Pancreas (tissue), 10 donors: ENCODE data around the gene ACP6. TPM values are rescaled to one million over a fixed set of nuclear protein-coding genes. Genes with fewer than 3 reads are reported as not detected.
A peak's percentile ranks its signal among the peaks of the same experiment; 100 is the strongest.

Source experiments
- ATAC-seq, 4 donors: fragments of 200-7000 bp; cut with Tn5 transposase; one replicate each; pipeline versions ENCODE4 v1.8.0 to v1.9.1; 2020; ENCODE audit warnings: mild to moderate bottlenecking in 4 of 4, moderate library complexity in 4 of 4
- DNase-seq, 6 donors: peaks; one replicate each; pipeline ENCODE4 v3.0.0-alpha.2; 2020
- FAIRE-seq: peaks from 2 replicates; lab custom pipeline; 2012; peaks lifted over from hg19 to GRCh38; lab: Jason Lieb, UNC
- H3K27ac ChIP-seq, 4 donors: fragments of 200-600 bp; sonication (generic); 1 replicate in 3 of 4; 2 replicates in 1 of 4; pipeline versions ENCODE4 v1.5.0 to v1.8.0; 2020
- H3K27me3 ChIP-seq, 4 donors: fragments of 200-600 bp; one replicate each; pipeline ENCODE4 v1.8.0; 2021
- H3K36me3 ChIP-seq, 3 donors: fragments of 200-600 bp; sonication (generic) in 1 of 3; one replicate each; pipeline versions ENCODE4 v1.5.0 to v1.8.0; 2020 to 2021
- H3K4me1 ChIP-seq, 3 donors: fragments of 200-600 bp; one replicate each; pipeline ENCODE4 v1.8.0; 2021
- H3K4me3 ChIP-seq, 4 donors: fragments of 200-600 bp; sonication (generic) in 2 of 4; one replicate each; pipeline versions ENCODE4 v1.5.0 to v1.8.0; 2020 to 2021
- H3K9me3 ChIP-seq, 4 donors: fragments of 200-600 bp; one replicate each; pipeline ENCODE4 v1.8.0; 2021
- WGBS, 2 donors: extraction: QIAGEN DNeasy Blood & Tissue Kit; methylation state at CpG; one replicate each; pipeline ENCODE4 v1.1.7; 2013; 5-methylcytosine and 5-hydroxymethylcytosine counted together
- intact Hi-C, 3 donors: fragments of 100-400 bp; cut with DNase I; formaldehyde crosslinking; loops; one replicate each; pipeline versions ENCODE4 v1.11.1 to v1.14.2; 2022
- polyA plus RNA-seq, 2 donors: library from polyadenylated mRNA; stranded (reverse); fragments of 200-250 nt; gene quantifications; one replicate each; pipeline ENCODE4 v1.2.3, GENCODE V29; 2013
- total RNA-seq, 6 donors: library from RNA; stranded (reverse); fragmentation: NEBNext Ultra II Directional in 4 of 6; extraction: Animal tissue kit (Norgen Biotek cat#: 25700) in 4 of 6; gene quantifications; one replicate each; pipeline versions ENCODE4 v1.2.1 to v1.2.4, GENCODE V29; 2021 to 2023
- TF ChIP-seq, protein P1 (sequence below), 4 donors: fragments of 200-600 bp; sonication (generic) in 3 of 4; IDR thresholded peaks; one replicate each; pipeline versions ENCODE4 v1.5.0 to v1.8.0; 2021; ENCODE audit warnings: antibody characterized with exemption in 4 of 4
- donor health status: healthy with polysubstance abuse.
- donor health status: DM: no; HTN: no; CAD: no; lungs with moderate emphysema.
- donor health status: DM: no; HTN: no; CAD: no.
- donor health status: control.
- donor health status: control.
- donor health status: Bipolar disorder and iron deficiency.
- donor health status: DM: yes; HTN: yes; CAD: no.
- donor health status: DM: no; HTN: no; CAD: no.
- donor health status: DM: no; HTN: no; CAD: no.
- donor health status: DM: yes; HTN: yes; CAD: no.

ACP6 gene
- total and polyA plus RNA-seq, 8 donors = 8.5 to 18.6 (median 10.1) TPM

- Histone ChIP-seq H3K27me3 (no peaks in the 10 kb centered on the region), H3K4me1 (no peaks in the 10 kb centered on the region), H3K36me3 (peaks cover 0 to 34% (median 10%) of the 10 kb centered on the region in 3 donors), H3K27ac (no peak overlapping the region), H3K9me3 (no peaks in the 10 kb centered on the region), H3K4me3 (no peak overlapping the region)
- ATAC-seq (no peak), DNase-seq (no peak), FAIRE-seq (no peak)
- TF ChIP-seq, protein P1, sequence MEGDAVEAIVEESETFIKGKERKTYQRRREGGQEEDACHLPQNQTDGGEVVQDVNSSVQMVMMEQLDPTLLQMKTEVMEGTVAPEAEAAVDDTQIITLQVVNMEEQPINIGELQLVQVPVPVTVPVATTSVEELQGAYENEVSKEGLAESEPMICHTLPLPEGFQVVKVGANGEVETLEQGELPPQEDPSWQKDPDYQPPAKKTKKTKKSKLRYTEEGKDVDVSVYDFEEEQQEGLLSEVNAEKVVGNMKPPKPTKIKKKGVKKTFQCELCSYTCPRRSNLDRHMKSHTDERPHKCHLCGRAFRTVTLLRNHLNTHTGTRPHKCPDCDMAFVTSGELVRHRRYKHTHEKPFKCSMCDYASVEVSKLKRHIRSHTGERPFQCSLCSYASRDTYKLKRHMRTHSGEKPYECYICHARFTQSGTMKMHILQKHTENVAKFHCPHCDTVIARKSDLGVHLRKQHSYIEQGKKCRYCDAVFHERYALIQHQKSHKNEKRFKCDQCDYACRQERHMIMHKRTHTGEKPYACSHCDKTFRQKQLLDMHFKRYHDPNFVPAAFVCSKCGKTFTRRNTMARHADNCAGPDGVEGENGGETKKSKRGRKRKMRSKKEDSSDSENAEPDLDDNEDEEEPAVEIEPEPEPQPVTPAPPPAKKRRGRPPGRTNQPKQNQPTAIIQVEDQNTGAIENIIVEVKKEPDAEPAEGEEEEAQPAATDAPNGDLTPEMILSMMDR (IDR thresholded peaks at IDR 0.05) = no peak
- intact Hi-C loops = no loop called here
Observed at GRCh38 chr1:147613506-147613905, 56.8 kb downstream of the ACP6 start.

GRCh38 chr1:147612366-147612765 is 58.0 kb downstream of the ACP6 start:
- Histone ChIP-seq H3K9me3 (no peaks in the 10 kb centered on the region), H3K36me3 (peaks cover 0 to 25% (median 5%) of the 10 kb centered on the region in 3 donors), H3K27me3 (no peaks in the 10 kb centered on the region), H3K4me1 (no peaks in the 10 kb centered on the region), H3K27ac (no peak overlapping the region), H3K4me3 (no peak overlapping the region)
- DNase-seq = peak in 1 of 6 donors; percentile 5
- TF ChIP-seq, protein P1 (IDR thresholded peaks at IDR 0.05) = no peak
- no peak for FAIRE-seq
- WGBS, 2 donors = 65 to 73% methylated on average over 4 of the region's 4 CpGs
- peak in 3 of 4 donors; percentile 18 to 89 (median 82) for ATAC-seq
- intact Hi-C loops = no loop called here

GRCh38 chr1:147611586-147611985 is 58.7 kb downstream of the ACP6 start:
- ATAC-seq (no peak), DNase-seq (no peak), FAIRE-seq (no peak)
- WGBS, 2 donors = 86 to 87% methylated on average over 8 of the region's 8 CpGs
- no peaks in the 10 kb centered on the region for H3K27me3 ChIP-seq
- H3K9me3 ChIP-seq = no peaks in the 10 kb centered on the region
- intact Hi-C loops = no loop called here
- TF ChIP-seq, protein P1 (IDR thresholded peaks at IDR 0.05) = no peak
- no peak overlapping the region for H3K4me3 ChIP-seq
- no peak overlapping the region for H3K27ac ChIP-seq
- peaks cover 0 to 25% (median 5%) of the 10 kb centered on the region in 3 donors for H3K36me3 ChIP-seq
- H3K4me1 ChIP-seq = no peaks in the 10 kb centered on the region

DNA sequence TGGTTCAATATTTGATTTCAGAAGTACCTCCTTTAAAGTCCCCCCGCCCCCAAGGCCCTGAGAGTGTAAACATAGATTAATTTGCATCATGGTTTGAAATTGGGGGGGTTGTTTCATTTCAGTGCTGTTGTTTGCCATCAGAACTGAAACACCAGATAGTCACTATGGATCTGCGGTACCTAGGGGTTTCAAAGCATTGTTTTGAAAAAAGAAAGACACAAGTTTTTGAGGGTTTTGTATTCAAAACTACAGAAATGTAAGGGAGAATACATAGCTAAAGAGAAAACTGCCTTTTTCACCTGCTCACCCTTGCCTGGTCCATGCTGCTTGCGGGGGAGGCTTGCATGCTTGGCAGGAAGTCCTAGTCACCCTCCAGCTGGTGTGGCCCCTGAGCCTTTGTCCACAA is 59.3 kb downstream of the ACP6 start:
- DNase-seq (no peak), ATAC-seq (no peak), FAIRE-seq (no peak)
- H3K4me1 ChIP-seq = no peaks in the 10 kb centered on the region
- no peaks in the 10 kb centered on the region for H3K27me3 ChIP-seq
- no peak overlapping the region for H3K27ac ChIP-seq
- no peaks in the 10 kb centered on the region for H3K9me3 ChIP-seq
- no peak overlapping the region for H3K4me3 ChIP-seq
- intact Hi-C loops = no loop called here
- TF ChIP-seq, protein P1 (IDR thresholded peaks at IDR 0.05) = no peak
- H3K36me3 ChIP-seq = peaks cover 0 to 25% (median 5%) of the 10 kb centered on the region in 3 donors
- WGBS, 2 donors = 81 to 86% methylated on average over 3 of the region's 3 CpGs

GRCh38 chr1:147609358-147609757 is 61.0 kb downstream of the ACP6 start:
- Histone ChIP-seq H3K9me3 (no peaks in the 10 kb centered on the region), H3K36me3 (peaks cover 0 to 14% (median 0%) of the 10 kb centered on the region in 3 donors), H3K4me3 (no peak overlapping the region), H3K27ac (no peak overlapping the region), H3K27me3 (no peaks in the 10 kb centered on the region), H3K4me1 (no peaks in the 10 kb centered on the region)
- no peak for DNase-seq
- TF ChIP-seq, protein P1 (IDR thresholded peaks at IDR 0.05) = no peak
- no peak for ATAC-seq
- no peak for FAIRE-seq
- intact Hi-C loops = no loop called here
- WGBS, 2 donors = 72 to 79% methylated on average over 2 of the region's 2 CpGs
